Prostate gland (tissue), 2 donors: ENCODE results near the gene TMEM139. TPM values are rescaled to one million over a fixed set of nuclear protein-coding genes. Genes with fewer than 3 reads are reported as not detected.

Source experiments
- DNase-seq: peaks from one replicate; pipeline ENCODE4 v3.0.0-alpha.2; 2019; ENCODE audit warnings: low spot score
- H3K27ac ChIP-seq, 2 donors: fragments of 200-600 bp; sonication (generic); 2 replicates each; pipeline ENCODE4 v1.5.1; 2017 to 2019
- H3K27me3 ChIP-seq: fragments of 200-600 bp; sonication (generic); replicated peaks from 2 replicates; pipeline ENCODE4 v1.5.1; 2019; ENCODE audit not compliant: insufficient read depth
- H3K36me3 ChIP-seq, 2 donors: fragments of 200-600 bp; sonication (generic); 1 replicate in 1 of 2; 2 replicates in 1 of 2; pipeline versions ENCODE4 v1.5.1 to v1.8.1; 2017 to 2019
- H3K4me1 ChIP-seq: fragments of 200-600 bp; sonication (generic); replicated peaks from 2 replicates; pipeline ENCODE4 v1.5.1; 2019
- H3K4me3 ChIP-seq, 2 donors: fragments of 200-600 bp; sonication (generic); 2 replicates each; pipeline ENCODE4 v1.5.1; 2017 to 2019
- H3K9me3 ChIP-seq: fragments of 200-600 bp; sonication (generic); 2 replicates; pipeline ENCODE4 v1.5.1; 2017
- CTCF ChIP-seq, 4 experiments: fragments of 200-600 bp in 2 of 4; fragments of 450-650 bp in 2 of 4; sonication (generic) in 2 of 4; IDR thresholded peaks; 1 replicate in 3 of 4; 2 replicates in 1 of 4; pipeline ENCODE4 v1.5.1; 2016 to 2019; ENCODE audit warnings: antibody characterized with exemption in 4 of 4, mild to moderate bottlenecking in 2 of 4, moderate library complexity in 2 of 4
- POLR2A ChIP-seq: fragments of 450-650 bp; IDR thresholded peaks from one replicate; pipeline ENCODE4 v1.6.1; 2016; ENCODE audit warnings: antibody characterized with exemption, mild to moderate bottlenecking
- POLR2AphosphoS5 ChIP-seq: sonication (generic); formaldehyde crosslinking; IDR thresholded peaks from one replicate; pipeline ENCODE4 v1.6.1; 2017; ENCODE audit warnings: antibody characterized with exemption
- WGBS: methylation state at CpG from one replicate; pipeline ENCODE4 v1.1.5; 2018; 5-methylcytosine and 5-hydroxymethylcytosine counted together
- intact Hi-C: fragments of 100-400 bp; cut with DNase I; formaldehyde crosslinking; loops from one replicate; pipeline ENCODE4 v1.14.2; 2022
- small RNA-seq, 2 donors: library from RNA; depleted of rRNA; stranded (forward); fragments of <200 nt; gene quantifications; one replicate each; pipeline ENCODE3, GENCODE V24; 2016
- total RNA-seq, 2 donors: library from RNA; depleted of rRNA; stranded (reverse); fragments of >200 nt; gene quantifications; one replicate each; pipeline ENCODE4 v1.1.0, GENCODE V29; 2016

TMEM139 gene
- total RNA-seq, 2 donors from 2014 or later: 0.51 to 7.7 TPM

- 28% methylated on average over 1 of the region's 1 CpG for WGBS
Observed at GRCh38 chr7:143334244-143334643, 49.5 kb downstream of the TMEM139 start.

GRCh38 chr7:143337216-143337615, 52.5 kb downstream of the TMEM139 start:
- Histone ChIP-seq H3K36me3 (no peaks in the 10 kb centered on the region), H3K4me3 (no peak overlapping the region), H3K27ac (no peak overlapping the region), H3K4me1 (no peaks in the 10 kb centered on the region), H3K27me3 (no peaks in the 10 kb centered on the region), H3K9me3 (no peaks in the 10 kb centered on the region)
- WGBS: 91% methylated on average over 3 of the region's 3 CpGs
- TF ChIP-seq POLR2A (no peak), CTCF (IDR thresholded peaks at IDR 0.05) (no peak), POLR2AphosphoS5 (no peak)
- no peak for DNase-seq
- intact Hi-C loops: no loop called here

More at GRCh38 chr7:143334244-143334643, 49.5 kb downstream of the TMEM139 start:
- Histone ChIP-seq H3K9me3 (no peaks in the 10 kb centered on the region), H3K4me1 (no peaks in the 10 kb centered on the region), H3K4me3 (no peak overlapping the region), H3K27ac (no peak overlapping the region), H3K27me3 (no peaks in the 10 kb centered on the region), H3K36me3 (no peaks in the 10 kb centered on the region)
- intact Hi-C loops: no loop called here
- DNase-seq: no peak
- no peak for TF ChIP-seq CTCF (IDR thresholded peaks at IDR 0.05)
- TF ChIP-seq POLR2A: no peak
- no peak for TF ChIP-seq POLR2AphosphoS5

Small RNA genes lying within 50 kb of the gene (small RNA-seq; reads per million reads assigned to genes)
- gene RN7SL481P: 0 reads per million in 2 donors
- 0 reads per million in 2 donors for gene RN7SL535P

Other genes starting within 250 kb of the TMEM139 start
- not detected for gene OR6V1, start 232.6 kb upstream of the TMEM139 start, total RNA-seq
- 10 to 100 TPM in 1 of 2 donors, 1 to 10 TPM in 1; 2.2 to 98.2 TPM for gene PIP, start 152.9 kb upstream of the TMEM139 start, total RNA-seq
- not detected for gene TAS2R39, start 101.5 kb upstream of the TMEM139 start, total RNA-seq
- not detected for gene TAS2R40, start 62.9 kb upstream of the TMEM139 start, total RNA-seq
- 100 to 1,000 TPM; 134 to 153 TPM for gene GSTK1, start 21.5 kb upstream of the TMEM139 start, total RNA-seq
- gene CASP2, start 3.4 kb downstream of the TMEM139 start, total RNA-seq: 10 to 100 TPM; 19.6 to 20.2 TPM
- under 1 TPM in 1 of 2 donors, not detected in 1; 0.23 TPM for gene CLCN1, start 31.2 kb downstream of the TMEM139 start, total RNA-seq
- gene FAM131B, start 77.8 kb downstream of the TMEM139 start, total RNA-seq: 1 to 10 TPM in 1 of 2 donors, under 1 TPM in 1; 0.32 to 1.2 TPM
- gene ZYX, start 96.4 kb downstream of the TMEM139 start, total RNA-seq: 100 to 1,000 TPM in 1 of 2 donors, 10 to 100 TPM in 1; 55.8 to 256 TPM
- gene EPHA1, start 123.9 kb downstream of the TMEM139 start, total RNA-seq: 10 to 100 TPM; 10.5 to 15.7 TPM
- not detected for gene TAS2R60, start 158.5 kb downstream of the TMEM139 start, total RNA-seq
- gene TAS2R41, start 192.9 kb downstream of the TMEM139 start, total RNA-seq: 1 to 10 TPM in 1 of 2 donors, not detected in 1; 2.7 TPM